Stimulated activated CD4-positive, alpha-beta T cell treated with anti-CD3 and anti-CD28 coated beads, Interleukin-4, amount 100 ng/mL, for 1 hour (primary cell): ENCODE results near the gene IARS2.
"Not testable (repeated sequence)": the region's sequence is repeated elsewhere in the genome, so short reads cannot be mapped to it uniquely, and the experiment has no call there.

Experiments used
- DNase-seq: peaks from one replicate; pipeline ENCODE4 v3.0.0-alpha.2; 2020

The IARS2 gene

GRCh38 chr1:220094016-220094911 lies at the start of gene IARS2:
Gene IARS2 (plus strand): TSS chr1:220094132. CDS start chr1:220094217, 85 bp downstream.
- peak; percentile 94 for DNase-seq

GRCh38 chr1:220044678-220045355 lies 49.1 kb upstream of the IARS2 start:
- no peak for DNase-seq

DNA sequence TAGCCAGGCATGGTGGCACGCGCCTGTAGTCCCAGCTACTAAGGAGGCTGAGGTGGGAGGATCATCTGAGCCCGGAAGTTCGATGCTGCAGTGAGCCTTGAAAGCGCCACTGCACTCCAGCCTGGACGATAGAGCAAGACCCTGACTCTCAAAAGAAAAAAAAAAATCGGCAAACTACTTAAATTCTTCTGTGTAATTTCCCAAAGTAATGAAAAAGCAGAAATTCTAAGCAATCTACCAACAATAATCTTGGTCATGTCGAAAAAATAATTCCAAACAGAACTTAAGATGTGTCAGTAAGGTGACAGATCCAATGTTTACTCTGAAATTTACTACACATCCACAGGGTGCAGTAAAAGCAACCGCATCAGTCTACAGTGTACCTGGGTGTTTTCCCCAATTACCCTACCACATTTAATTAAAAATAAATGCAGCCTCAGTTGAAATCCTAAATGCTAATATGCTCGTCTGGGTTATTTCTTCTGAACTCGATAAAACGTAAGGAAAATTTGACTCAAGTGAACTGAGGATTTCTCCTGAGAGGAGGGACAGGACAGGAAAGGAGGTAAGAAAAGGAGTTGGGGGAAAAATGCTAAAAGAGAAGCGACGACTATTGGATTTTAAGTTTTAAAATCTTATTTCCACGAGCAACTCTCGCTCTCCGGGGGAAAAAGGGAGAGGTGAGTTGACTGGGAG lies 48.4 kb upstream of the IARS2 start:
- no peak for DNase-seq

DNA sequence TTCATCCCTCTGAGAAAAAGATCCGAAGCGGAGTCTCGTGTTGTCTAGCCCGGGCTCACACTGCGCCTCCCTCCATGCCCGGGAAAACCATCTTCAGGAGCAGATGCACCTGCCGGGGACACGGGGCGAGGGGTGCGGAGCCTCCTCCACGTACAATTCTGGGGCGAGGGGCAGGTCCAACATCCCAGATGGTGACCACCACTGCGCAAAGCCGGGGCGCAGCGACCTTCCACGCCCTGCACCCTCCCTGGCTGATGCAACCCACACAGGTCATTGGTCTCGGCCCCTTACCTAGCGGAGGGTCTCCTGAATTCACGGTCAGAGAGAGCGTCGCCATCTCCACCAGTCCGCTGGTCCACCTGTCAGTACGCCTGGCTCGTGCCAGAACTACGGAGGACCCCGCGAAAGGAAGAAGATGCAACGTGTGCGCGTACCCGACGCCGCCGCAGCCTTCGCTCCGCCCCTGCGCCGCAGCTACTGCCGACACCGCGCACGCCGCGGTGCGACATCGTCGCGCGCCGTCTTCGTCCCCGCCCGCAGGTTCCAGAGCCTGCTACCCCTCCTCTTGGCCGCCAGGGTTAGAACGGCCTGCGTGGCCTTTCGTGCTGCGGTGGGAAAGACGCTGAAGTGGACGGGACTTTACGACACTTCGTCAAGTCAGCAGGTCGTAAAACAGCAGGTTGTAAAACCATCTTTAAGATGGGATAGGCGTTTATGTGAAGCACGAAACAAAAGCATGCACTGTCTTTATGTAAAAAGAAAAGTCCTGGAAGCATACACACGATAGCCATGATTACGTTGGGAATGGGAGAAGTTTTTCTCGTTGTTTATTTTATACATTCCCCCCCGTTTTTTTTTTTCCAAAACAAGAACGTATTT lies 47.6 kb upstream of the IARS2 start, which contains the start of gene EPRS1:
Gene EPRS1 (minus strand): TSS at position 454 of the 879 bp plus-strand sequence. CDS start 117 bp downstream, at position 337.
- peak; percentile 91 for DNase-seq

- no peak for DNase-seq
Observed at GRCh38 chr1:220056374-220056773, 37.6 kb upstream of the IARS2 start.

- no peak for DNase-seq
Observed at GRCh38 chr1:220060876-220061275, 33.1 kb upstream of the IARS2 start.

- DNase-seq, result no peak
Observed at GRCh38 chr1:220062629-220063028, 31.3 kb upstream of the IARS2 start.

- no peak for DNase-seq
Observed at GRCh38 chr1:220067269-220068204, 26.4 kb upstream of the IARS2 start.

- no peak for DNase-seq
Observed at GRCh38 chr1:220076861-220077762, 16.8 kb upstream of the IARS2 start.

- no peak for DNase-seq
Observed at GRCh38 chr1:220077887-220078286, 16.0 kb upstream of the IARS2 start.

DNA sequence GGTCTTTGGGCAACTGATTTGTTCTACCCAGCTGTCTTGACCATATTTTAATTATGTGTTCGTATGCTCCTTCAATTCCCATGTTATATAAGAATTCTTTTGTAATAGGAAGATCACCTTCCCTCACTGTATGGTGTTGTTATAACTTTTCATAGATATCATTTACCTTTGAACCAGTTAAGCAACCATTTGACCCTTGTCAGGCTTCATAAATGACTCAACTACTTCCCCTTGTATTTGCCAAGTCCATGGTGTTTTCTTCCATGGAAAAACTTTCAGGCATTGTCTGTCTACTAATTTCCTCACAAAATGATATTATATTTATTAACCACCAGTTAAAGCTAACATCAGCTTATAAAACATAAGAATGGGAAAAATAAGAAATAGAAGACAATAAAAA lies 9.5 kb upstream of the IARS2 start:
- DNase-seq, result no peak

GRCh38 chr1:220086261-220086686 lies 7.7 kb upstream of the IARS2 start:
- DNase-seq, result not testable (repeated sequence)

- peak; percentile 97 for DNase-seq
Observed at GRCh38 chr1:220089650-220090556, 4.0 kb upstream of the IARS2 start, which contains the start of gene BPNT1. Gene BPNT1 (minus strand): TSS chr1:220089788. CDS start chr1:220079846, 9,942 bp downstream.

DNA sequence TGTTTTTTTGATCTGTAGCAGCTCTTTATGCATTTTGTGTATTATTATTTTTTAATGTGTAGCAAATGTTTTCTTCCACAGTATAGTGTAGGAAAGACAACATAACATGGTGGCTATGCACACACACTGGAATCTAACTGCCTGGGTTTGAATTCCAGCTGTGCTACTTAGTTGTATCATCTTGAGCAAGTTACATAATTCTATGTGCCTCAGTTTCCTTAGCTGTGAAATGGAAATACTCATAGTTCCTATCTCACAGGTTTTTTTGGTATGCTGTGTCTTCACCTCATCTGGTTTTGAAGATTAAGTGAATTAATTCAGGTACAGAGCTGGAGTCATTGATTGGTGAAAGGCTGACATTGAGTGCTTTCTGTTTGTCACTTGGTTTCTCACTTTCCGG lies 1.2 kb upstream of the IARS2 start:
- no peak for DNase-seq

DNA sequence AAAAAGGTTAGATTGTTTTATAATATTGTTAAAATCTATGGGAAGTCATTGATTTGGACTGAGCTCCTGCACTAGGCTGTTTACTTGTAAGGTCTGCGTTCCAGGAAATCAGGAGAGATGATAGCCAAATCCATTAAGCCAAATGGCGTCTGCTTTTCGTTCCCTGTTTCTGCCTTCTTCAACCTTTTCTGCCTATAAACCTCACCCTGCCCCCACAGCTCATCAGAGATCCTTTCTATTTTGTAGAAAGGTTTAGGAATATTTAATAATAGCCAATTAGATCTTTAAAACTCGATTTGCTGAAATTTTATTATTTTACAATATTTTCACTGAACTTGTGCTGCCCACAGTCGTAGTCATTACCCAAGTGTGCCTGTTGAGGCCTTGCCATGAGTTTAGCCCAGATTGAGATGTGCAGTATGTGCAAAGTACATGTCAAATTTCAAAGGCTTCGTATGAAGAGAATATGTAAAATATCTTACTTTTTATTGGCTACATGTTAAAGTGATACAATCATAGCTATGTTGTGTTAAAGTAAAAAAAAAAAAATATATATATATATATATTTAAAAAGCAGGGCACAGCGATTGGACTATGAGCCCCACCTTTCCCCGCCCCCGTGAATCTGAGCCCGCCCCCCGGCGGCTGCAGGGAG lies 444 bp upstream of the IARS2 start:
- DNase-seq, result no peak

- DNase-seq, result no peak
Observed at GRCh38 chr1:220099826-220100225, 5.9 kb downstream of the IARS2 start.

DNA sequence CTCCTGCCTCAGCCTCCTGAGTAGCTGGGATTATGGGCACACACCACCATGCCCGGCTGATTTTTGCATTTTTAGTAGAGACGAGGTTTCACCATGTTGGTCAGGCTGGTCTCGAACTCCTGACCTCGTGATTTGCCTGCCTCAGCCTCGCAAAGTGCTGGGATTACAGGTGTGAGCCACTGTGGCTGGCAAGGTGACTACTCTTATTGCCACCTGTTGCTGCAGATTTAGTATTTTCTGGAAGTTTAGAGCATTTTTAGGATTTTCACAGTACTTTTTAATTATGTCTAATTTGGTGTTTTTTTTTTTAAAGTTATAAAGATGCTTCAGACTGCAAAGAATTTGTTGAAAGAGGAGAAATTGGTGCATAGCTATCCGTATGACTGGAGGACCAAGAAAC lies 16.5 kb downstream of the IARS2 start:
- not testable (repeated sequence) for DNase-seq

DNA sequence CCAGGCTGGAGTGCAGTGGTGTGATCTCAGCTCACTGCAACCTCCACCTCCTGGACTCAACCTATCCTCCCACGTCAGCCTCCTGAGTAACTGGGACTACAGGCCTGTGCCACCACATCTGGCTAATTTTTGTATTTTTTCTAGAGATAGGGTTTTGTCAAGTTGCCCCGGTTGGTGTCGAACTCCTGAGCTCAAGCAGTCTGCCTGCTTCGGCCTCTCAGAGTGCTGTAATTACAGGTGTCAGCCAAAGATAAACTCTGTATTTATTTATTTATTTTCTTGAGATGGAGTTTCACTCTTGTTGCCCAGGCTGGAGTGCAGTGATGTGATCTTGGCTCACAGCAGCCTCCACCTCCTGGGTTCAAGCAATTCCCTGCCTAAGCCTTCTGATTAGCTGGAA lies 18.7 kb downstream of the IARS2 start:
- not testable (repeated sequence) for DNase-seq
